DND-41 (cell line): ENCODE results near the gene AKAP17A.

Experiments used
- EZH2 ChIP-seq: IDR thresholded peaks from 3 replicates; pipeline ENCODE4 v1.6.1; 2012; ENCODE audit warnings: borderline replicate concordance, low read depth, mild to moderate bottlenecking, moderate library complexity, low read length, inconsistent platforms; ENCODE audit not compliant: severe bottlenecking
- TF ChIP-seq, protein P1 (sequence below): IDR thresholded peaks from 2 replicates; pipeline ENCODE4 v1.5.1; 2012; ENCODE audit warnings: borderline replicate concordance, low read length, moderate library complexity, mild to moderate bottlenecking; ENCODE audit not compliant: poor library complexity, severe bottlenecking; ENCODE audit errors: extremely low read depth

DNA sequence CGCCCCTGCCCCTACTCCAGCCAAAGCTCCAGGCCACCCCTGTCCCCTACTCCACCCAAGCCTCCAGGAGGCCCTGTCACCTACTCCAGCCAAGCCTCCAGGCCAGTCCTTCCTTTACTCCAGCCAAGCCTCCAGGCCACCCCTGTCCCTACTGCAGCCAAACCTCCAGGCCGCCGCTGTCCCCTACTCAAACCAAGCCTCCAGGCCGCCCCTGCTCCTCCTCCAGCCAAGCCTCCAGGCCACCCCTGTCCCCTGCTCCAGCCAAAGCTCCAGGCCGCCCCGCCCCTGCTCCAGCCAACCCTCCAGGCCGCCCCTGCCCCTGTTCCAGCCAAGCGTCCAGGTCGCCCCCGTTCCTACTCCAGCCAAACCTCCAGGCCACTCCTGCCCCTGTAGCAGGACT is 18.4 kb downstream of the AKAP17A start:
- TF ChIP-seq, protein P1, sequence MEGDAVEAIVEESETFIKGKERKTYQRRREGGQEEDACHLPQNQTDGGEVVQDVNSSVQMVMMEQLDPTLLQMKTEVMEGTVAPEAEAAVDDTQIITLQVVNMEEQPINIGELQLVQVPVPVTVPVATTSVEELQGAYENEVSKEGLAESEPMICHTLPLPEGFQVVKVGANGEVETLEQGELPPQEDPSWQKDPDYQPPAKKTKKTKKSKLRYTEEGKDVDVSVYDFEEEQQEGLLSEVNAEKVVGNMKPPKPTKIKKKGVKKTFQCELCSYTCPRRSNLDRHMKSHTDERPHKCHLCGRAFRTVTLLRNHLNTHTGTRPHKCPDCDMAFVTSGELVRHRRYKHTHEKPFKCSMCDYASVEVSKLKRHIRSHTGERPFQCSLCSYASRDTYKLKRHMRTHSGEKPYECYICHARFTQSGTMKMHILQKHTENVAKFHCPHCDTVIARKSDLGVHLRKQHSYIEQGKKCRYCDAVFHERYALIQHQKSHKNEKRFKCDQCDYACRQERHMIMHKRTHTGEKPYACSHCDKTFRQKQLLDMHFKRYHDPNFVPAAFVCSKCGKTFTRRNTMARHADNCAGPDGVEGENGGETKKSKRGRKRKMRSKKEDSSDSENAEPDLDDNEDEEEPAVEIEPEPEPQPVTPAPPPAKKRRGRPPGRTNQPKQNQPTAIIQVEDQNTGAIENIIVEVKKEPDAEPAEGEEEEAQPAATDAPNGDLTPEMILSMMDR = no peak
- TF ChIP-seq EZH2 = no peak
